RWPE1 (cell line): Measurements from ENCODE around the gene HOXA9.
A peak's percentile ranks its signal among the peaks of the same experiment; 100 is the strongest.

Experiments used
- CTCF ChIA-PET: fragments of 350-600 bp; sonication (Branson Sonifier 250); formaldehyde crosslinking; extraction: SDS; loops from one replicate; lab custom pipeline; 2021; lab: Yijun Ruan, JAX
- POLR2A ChIA-PET: fragments of 400-600 bp; formaldehyde crosslinking; extraction: SDS; loops from one replicate; lab custom pipeline; 2020; ENCODE audit warnings: antibody characterized with exemption; ENCODE audit not compliant: low non-redundant PET; lab: Yijun Ruan, JAX
- DNase-seq: peaks from one replicate; pipeline ENCODE4 v3.0.0; 2012; ENCODE audit warnings: low spot score
- H3K27ac ChIP-seq: fragments of 450-650 bp; 2 replicates; pipeline ENCODE4 v1.5.1; 2017
- TF ChIP-seq, protein P1 (sequence below): fragments of 450-650 bp; conservative IDR thresholded peaks from 2 replicates; pipeline ENCODE4 v1.5.1; 2017; ENCODE audit warnings: low read depth, mild to moderate bottlenecking

HOXA9 gene

GRCh38 chr7:27171325-27171636 lies 5.9 kb upstream of the HOXA9 start:
- TF ChIP-seq, protein P1, sequence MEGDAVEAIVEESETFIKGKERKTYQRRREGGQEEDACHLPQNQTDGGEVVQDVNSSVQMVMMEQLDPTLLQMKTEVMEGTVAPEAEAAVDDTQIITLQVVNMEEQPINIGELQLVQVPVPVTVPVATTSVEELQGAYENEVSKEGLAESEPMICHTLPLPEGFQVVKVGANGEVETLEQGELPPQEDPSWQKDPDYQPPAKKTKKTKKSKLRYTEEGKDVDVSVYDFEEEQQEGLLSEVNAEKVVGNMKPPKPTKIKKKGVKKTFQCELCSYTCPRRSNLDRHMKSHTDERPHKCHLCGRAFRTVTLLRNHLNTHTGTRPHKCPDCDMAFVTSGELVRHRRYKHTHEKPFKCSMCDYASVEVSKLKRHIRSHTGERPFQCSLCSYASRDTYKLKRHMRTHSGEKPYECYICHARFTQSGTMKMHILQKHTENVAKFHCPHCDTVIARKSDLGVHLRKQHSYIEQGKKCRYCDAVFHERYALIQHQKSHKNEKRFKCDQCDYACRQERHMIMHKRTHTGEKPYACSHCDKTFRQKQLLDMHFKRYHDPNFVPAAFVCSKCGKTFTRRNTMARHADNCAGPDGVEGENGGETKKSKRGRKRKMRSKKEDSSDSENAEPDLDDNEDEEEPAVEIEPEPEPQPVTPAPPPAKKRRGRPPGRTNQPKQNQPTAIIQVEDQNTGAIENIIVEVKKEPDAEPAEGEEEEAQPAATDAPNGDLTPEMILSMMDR = no peak
- ChIA-PET CTCF (interaction anchor here (0.6 to 4.1 kb wide), 5 partner anchors 8 to 873 kb away, joined by 3 to 30 read pairs (median 4); no protein-coding TSS in a partner anchor), POLR2A (no interaction called here)
- peak overlapping the region; percentile 95 for H3K27ac ChIP-seq
- no peak for DNase-seq

DNA sequence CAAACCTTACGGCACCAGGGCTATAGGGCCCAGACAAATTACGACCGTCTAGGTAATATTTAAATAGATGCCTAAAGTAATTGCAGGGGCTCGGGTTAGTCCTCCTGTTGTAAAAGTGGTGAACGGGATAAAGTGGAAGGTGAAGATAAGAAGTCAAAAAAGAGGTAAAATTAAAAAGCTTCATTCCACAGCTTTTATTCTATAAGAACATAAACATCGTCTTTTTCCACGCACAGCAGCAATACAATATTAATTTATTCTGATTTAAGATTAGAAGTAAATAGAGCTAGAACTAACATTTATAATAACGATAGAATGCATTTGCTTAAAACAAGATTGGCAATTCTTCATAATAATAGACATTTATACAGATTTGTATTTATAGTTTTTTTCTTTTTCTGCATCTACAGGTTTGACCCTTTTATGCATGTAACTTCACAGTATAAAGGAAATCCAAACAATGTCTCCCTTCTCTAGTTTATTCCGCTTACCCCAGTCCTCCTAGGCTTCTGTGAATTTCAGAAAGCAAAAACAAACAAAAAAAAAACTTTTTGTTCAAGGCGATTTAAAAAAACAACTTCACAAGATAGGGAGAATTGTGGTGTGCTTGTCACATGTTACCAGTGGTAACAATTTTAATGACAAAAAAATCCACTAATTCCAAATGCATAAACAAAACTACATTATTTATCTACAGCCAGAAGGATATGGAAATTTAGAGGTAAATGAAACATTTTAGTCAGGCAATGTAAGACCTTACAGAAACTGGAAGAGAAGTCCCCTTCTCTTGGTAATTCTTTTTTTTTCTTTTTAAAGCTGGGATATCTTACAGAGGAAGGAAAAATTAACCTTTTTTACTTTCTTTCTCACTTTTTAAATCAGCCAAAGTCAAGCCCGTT lies 5.3 kb upstream of the HOXA9 start:
- DNase-seq = no peak
- TF ChIP-seq, protein P1 = no peak
- ChIA-PET POLR2A (no interaction called here), CTCF (interaction anchor here (0.7 to 4.1 kb wide), 3 partner anchors 9 to 604 kb away, joined by 3 to 30 read pairs (median 3); no protein-coding TSS in a partner anchor)
- H3K27ac ChIP-seq = peak overlapping the region; percentile 96

DNA sequence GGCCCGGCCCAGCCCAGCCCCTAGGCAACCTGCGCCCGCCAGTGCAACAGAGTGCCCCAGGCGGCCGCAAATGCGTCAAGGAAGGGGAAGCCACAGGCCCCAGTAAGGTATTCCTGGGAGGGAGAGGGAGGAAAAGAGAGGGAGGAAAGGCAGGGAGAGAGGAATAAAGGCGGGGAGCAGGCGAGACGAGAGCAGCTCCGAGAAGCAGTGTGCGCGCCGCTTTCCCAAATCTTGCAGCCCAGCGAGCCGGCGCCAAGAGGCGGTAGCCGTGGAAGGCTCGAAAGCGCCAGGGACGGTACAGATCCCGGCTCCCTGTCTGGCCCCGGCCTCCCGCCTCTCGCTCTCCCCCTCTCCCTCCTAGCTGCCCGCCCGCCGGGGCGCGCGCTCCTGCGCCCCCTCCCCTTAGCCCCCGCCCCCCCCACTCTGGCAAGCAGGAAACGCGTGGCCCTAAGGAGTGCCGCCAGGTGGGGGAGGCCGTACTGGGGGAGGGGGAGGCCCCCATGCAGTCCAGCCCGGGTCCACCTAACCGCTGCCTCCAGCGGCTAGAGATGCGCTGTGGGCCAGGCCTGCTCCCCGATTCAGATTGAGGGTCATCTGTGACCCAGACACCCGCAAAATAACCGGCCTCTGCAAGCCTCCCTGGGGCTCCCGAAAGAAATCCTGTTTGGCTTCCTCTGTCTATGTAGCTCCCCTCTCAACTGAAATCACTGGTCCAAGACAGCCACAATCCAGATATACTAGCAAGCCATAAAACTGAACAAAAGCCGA lies 4.5 kb upstream of the HOXA9 start:
- TF ChIP-seq, protein P1 = no peak
- no peak for DNase-seq
- ChIA-PET CTCF (interaction anchor here (0.7 to 4.1 kb wide), 3 partner anchors 10 to 605 kb away, joined by 3 to 30 read pairs (median 3); no protein-coding TSS in a partner anchor), POLR2A (no interaction called here)
- H3K27ac ChIP-seq = peak overlapping the region; percentile 96

DNA sequence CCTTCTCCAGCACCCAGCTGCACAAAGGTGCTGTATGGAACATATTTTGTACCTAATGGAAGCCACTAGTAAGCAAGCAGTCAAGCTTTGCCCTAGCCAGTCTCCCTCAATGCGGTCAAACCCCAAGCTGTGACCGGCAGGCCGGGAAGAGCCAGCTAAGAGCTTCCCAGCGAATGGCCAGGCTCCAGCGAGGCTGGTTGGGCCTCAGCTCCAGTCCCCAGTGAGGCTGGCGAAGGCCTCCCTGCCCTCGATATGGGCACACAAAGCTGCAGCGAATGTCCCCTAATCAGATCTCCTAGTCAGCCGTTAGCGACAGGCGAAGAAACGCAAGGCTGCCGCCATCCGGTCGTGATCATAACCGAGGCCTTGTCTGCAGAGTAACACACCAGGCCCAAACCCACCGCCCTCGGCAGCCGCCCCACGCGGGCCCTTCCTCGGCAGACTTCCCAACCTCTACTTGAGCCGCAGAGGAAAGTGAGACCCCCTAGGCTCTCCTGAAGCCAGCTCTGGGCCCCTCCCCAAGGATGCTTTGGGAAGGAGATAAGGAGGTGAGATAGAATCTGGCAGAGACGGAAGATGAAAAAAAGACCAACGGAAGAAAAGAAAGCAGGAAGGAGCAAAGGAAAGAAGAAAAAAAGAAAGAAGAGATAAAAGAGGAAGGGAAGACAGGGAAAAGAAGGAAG lies 3.1 kb upstream of the HOXA9 start:
- DNase-seq = no peak
- POLR2A ChIA-PET = interaction anchor here (0.6 kb wide), 1 partner anchor 37 kb away, joined by 3 read pairs; no protein-coding TSS in a partner anchor
- CTCF ChIA-PET = interaction anchor here (0.5 to 4.1 kb wide), 4 partner anchors 11 to 883 kb away, joined by 3 to 30 read pairs (median 4); partner anchors contain the start of gene HOXA3
- TF ChIP-seq, protein P1 = peak; percentile 52; the same call in 1 of the 2 replicates
- H3K27ac ChIP-seq = peak overlapping the region; percentile 96

- CTCF ChIA-PET = interaction anchor here (0.6 to 4.1 kb wide), 4 partner anchors 12 to 308 kb away, joined by 3 to 30 read pairs (median 3); partner anchors contain the start of gene HOXA3
- POLR2A ChIA-PET = no interaction called here
- TF ChIP-seq, protein P1 = no peak
- H3K27ac ChIP-seq = peak overlapping the region; percentile 96
- no peak for DNase-seq
Measured at GRCh38 chr7:27167916-27168264, 2.6 kb upstream of the HOXA9 start.
